A549 (cell line): Measurements from ENCODE around the gene CEND1. TPM values are rescaled to one million over a fixed set of nuclear protein-coding genes. Genes with fewer than 3 reads are reported as not detected.

ENCODE experiments used
- ATAC-seq, 2 experiments: fragments of 200-7000 bp in 1 of 2; fragments of >200 bp in 1 of 2; cut with Nextera tagmentation in 1 of 2; cut with Tn5 transposase in 1 of 2; 3 replicates each; pipeline versions ENCODE4 v1.8.0 to v1.9.1; 2018 to 2020; ENCODE audit warnings: mild to moderate bottlenecking in 1 of 2, moderate library complexity in 1 of 2
- CTCF ChIA-PET: fragments of 300-600 bp; sonication (Branson Sonifier 250); formaldehyde crosslinking; extraction: SDS; loops from one replicate; lab custom pipeline; 2021; ENCODE audit warnings: antibody characterized with exemption, inconsistent platforms; lab: Yijun Ruan, JAX
- POLR2A ChIA-PET: fragments of 350-600 bp; formaldehyde crosslinking; extraction: SDS; loops from one replicate; lab custom pipeline; 2021; ENCODE audit warnings: antibody characterized with exemption, inconsistent platforms; lab: Yijun Ruan, JAX
- DNase-seq, 2 experiments: peaks; one replicate each; pipeline versions ENCODE4 v3.0.0 to v3.0.0-alpha.2; 2011 to 2016; ENCODE audit warnings: low read depth in 1 of 2, low spot score in 1 of 2
- FAIRE-seq: peaks from 2 replicates; lab custom pipeline; 2011; peaks lifted over from hg19 to GRCh38; lab: Jason Lieb, UNC
- H3K27ac ChIP-seq, 2 experiments: fragments of >200 bp; sonication (Bioruptor Twin); formaldehyde crosslinking; 3 replicates each; pipeline ENCODE4 v1.5.1; 2016 to 2017
- H3K4me1 ChIP-seq: fragments of >200 bp; sonication (Bioruptor Twin); formaldehyde crosslinking; 3 replicates; pipeline ENCODE4 v1.6.1; 2016
- H3K4me2 ChIP-seq: fragments of >200 bp; sonication (Bioruptor Twin); formaldehyde crosslinking; 3 replicates; pipeline ENCODE4 v1.6.1; 2016
- H3K4me3 ChIP-seq: fragments of >200 bp; sonication (Bioruptor Twin); formaldehyde crosslinking; 3 replicates; pipeline ENCODE4 v1.5.1; 2016
- H3K9me3 ChIP-seq: fragments of >200 bp; sonication (Bioruptor Twin); formaldehyde crosslinking; 3 replicates; pipeline ENCODE4 v1.6.1; 2016
- BHLHE40 ChIP-seq: IDR thresholded peaks from 2 replicates; pipeline ENCODE4 v1.6.1; 2012; ENCODE audit warnings: low read depth, low read length, inconsistent platforms
- CBX8 ChIP-seq: fragments of 200-600 bp; sonication (generic); IDR thresholded peaks from 2 replicates; pipeline ENCODE4 v1.6.1; 2016
- CEBPB ChIP-seq, 2 experiments: fragments of >200 bp in 1 of 2; sonication (Bioruptor Twin) in 1 of 2; formaldehyde crosslinking in 1 of 2; IDR thresholded peaks; 2 replicates each; pipeline ENCODE4 v1.6.1; 2012 to 2016
- CHD2 ChIP-seq: fragments of 150-350 bp; IDR thresholded peaks from 2 replicates; pipeline ENCODE4 v1.6.1; 2014; ENCODE audit warnings: low read length; ENCODE audit not compliant: partially characterized antibody
- EHF ChIP-seq: fragments of 250-450 bp; sonication (Bioruptor Pico); IDR thresholded peaks from 2 replicates; pipeline ENCODE4 v1.5.0; 2020; ENCODE audit warnings: mild to moderate bottlenecking
- EHMT2 ChIP-seq: fragments of 200-600 bp; sonication (generic); IDR thresholded peaks from 2 replicates; pipeline ENCODE4 v1.6.1; 2016; ENCODE audit warnings: antibody characterized with exemption, low read depth, mild to moderate bottlenecking, moderate library complexity
- FOSL2 ChIP-seq, 2 experiments: fragments of 450-650 bp in 1 of 2; fragments of >200 bp in 1 of 2; sonication (Bioruptor Twin) in 1 of 2; formaldehyde crosslinking; IDR thresholded peaks; 2 replicates each; pipeline versions ENCODE4 v1.5.0 to v1.6.1; 2016 to 2020; ENCODE audit warnings: mild to moderate bottlenecking in 1 of 2, moderate library complexity in 1 of 2
- HDAC2 ChIP-seq: fragments of 200-600 bp; sonication (generic); IDR thresholded peaks from 2 replicates; pipeline ENCODE4 v1.6.1; 2016
- HEYL ChIP-seq: fragments of 250-450 bp; sonication (Bioruptor Pico); IDR thresholded peaks from 2 replicates; pipeline ENCODE4 v1.8.0; 2021; ENCODE audit warnings: mild to moderate bottlenecking, moderate library complexity
- HMGXB4 ChIP-seq: fragments of 250-450 bp; sonication (Bioruptor Pico); IDR thresholded peaks from 2 replicates; pipeline ENCODE4 v1.5.0; 2021; ENCODE audit warnings: mild to moderate bottlenecking, moderate library complexity, borderline replicate concordance
- HOXA7 ChIP-seq: fragments of 250-450 bp; sonication (Bioruptor Pico); IDR thresholded peaks from 2 replicates; pipeline ENCODE4 v1.5.0; 2020; ENCODE audit warnings: mild to moderate bottlenecking, moderate library complexity
- HOXB13 ChIP-seq: fragments of 250-450 bp; sonication (Bioruptor Pico); IDR thresholded peaks from 2 replicates; pipeline ENCODE4 v1.5.0; 2020; ENCODE audit warnings: low read depth, mild to moderate bottlenecking, moderate library complexity
- HOXB5 ChIP-seq: fragments of 250-450 bp; sonication (Bioruptor Pico); IDR thresholded peaks from 2 replicates; pipeline ENCODE4 v1.5.0; 2020; ENCODE audit warnings: mild to moderate bottlenecking, moderate library complexity
- JUN ChIP-seq, 2 experiments: fragments of >200 bp; sonication (Bioruptor Twin); formaldehyde crosslinking; IDR thresholded peaks; 2 replicates in 1 of 2; 3 replicates in 1 of 2; pipeline ENCODE4 v1.6.1; 2016 to 2017
- JUNB ChIP-seq: fragments of >200 bp; sonication (Bioruptor Twin); formaldehyde crosslinking; IDR thresholded peaks from 2 replicates; pipeline ENCODE4 v1.6.1; 2016
- MAFK ChIP-seq: fragments of 450-650 bp; IDR thresholded peaks from 2 replicates; pipeline ENCODE4 v1.6.1; 2014; ENCODE audit not compliant: partially characterized antibody
- MAZ ChIP-seq: fragments of 150-350 bp; IDR thresholded peaks from 2 replicates; pipeline ENCODE4 v1.6.1; 2014; ENCODE audit warnings: antibody characterized with exemption, low read depth, low read length, borderline replicate concordance
- MYC ChIP-seq: IDR thresholded peaks from 2 replicates; pipeline ENCODE4 v1.6.1; 2012; ENCODE audit warnings: mild to moderate bottlenecking, inconsistent platforms, low read length, improper control_type of control experiment, borderline replicate concordance
- NFE2L2 ChIP-seq: fragments of 150-350 bp; conservative IDR thresholded peaks from 2 replicates; pipeline ENCODE4 v1.6.1; 2014; ENCODE audit warnings: low read length
- NPAS2 ChIP-seq: fragments of 250-450 bp; sonication (Bioruptor Pico); IDR thresholded peaks from 2 replicates; pipeline ENCODE4 v1.8.0; 2022; ENCODE audit warnings: mild to moderate bottlenecking, moderate library complexity, borderline replicate concordance
- POLR2A ChIP-seq: IDR thresholded peaks from 2 replicates; pipeline ENCODE4 v1.6.1; 2012; ENCODE audit warnings: mild to moderate bottlenecking, low read length
- POLR2AphosphoS2 ChIP-seq: conservative IDR thresholded peaks from 2 replicates; pipeline ENCODE4 v1.6.1; 2012; ENCODE audit warnings: low read length, improper control_type of control experiment, inconsistent platforms
- RARB ChIP-seq: fragments of 250-450 bp; sonication (Bioruptor Pico); IDR thresholded peaks from 2 replicates; pipeline ENCODE4 v1.8.0; 2021; ENCODE audit warnings: mild to moderate bottlenecking, moderate library complexity
- RCOR1 ChIP-seq: fragments of 150-350 bp; IDR thresholded peaks from 2 replicates; pipeline ENCODE4 v1.6.1; 2014; ENCODE audit warnings: antibody characterized with exemption, low read length, low read depth
- RFX5 ChIP-seq: fragments of 450-650 bp; IDR thresholded peaks from 2 replicates; pipeline ENCODE4 v1.7.1; 2014; ENCODE audit warnings: antibody characterized with exemption, mild to moderate bottlenecking, moderate library complexity
- SMC3 ChIP-seq: fragments of >200 bp; sonication (Bioruptor Twin); formaldehyde crosslinking; IDR thresholded peaks from 3 replicates; pipeline ENCODE4 v1.6.1; 2018; ENCODE audit warnings: inconsistent platforms
- ZFP36 ChIP-seq: fragments of 450-650 bp; IDR thresholded peaks from 2 replicates; pipeline ENCODE4 v1.6.1; 2014; ENCODE audit warnings: borderline replicate concordance; ENCODE audit not compliant: partially characterized antibody
- WGBS: methylation state at CpG from one replicate; pipeline ENCODE4 v1.1.6; 2017; ENCODE audit errors: missing lambda C conversion rate; 5-methylcytosine and 5-hydroxymethylcytosine counted together
- polyA plus RNA-seq, 4 experiments: library from polyadenylated mRNA; depleted of rRNA in 3 of 4; stranded (reverse); fragments of >200 nt; fragmentation: RNase III in 1 of 4; extraction: RNeasy Plus Mini Kit Qiagen cat#74134 plus additional on column Dnase treatment in 1 of 4; gene quantifications; 2 replicates in 3 of 4; 3 replicates in 1 of 4; pipeline ENCODE4 v1.2.3, GENCODE V29; 2011 to 2017
- TF ChIP-seq, protein P1 (sequence below): fragments of >200 bp; sonication (Bioruptor Twin); formaldehyde crosslinking; IDR thresholded peaks from 2 replicates; pipeline ENCODE4 v1.6.1; 2016
- TF ChIP-seq, protein P2 (sequence below): IDR thresholded peaks from 2 replicates; pipeline ENCODE4 v1.6.1; 2012

Gene CEND1
- polyA plus RNA-seq, 2 of the 4 experiments (the other 2 are of a cell fraction), result 1.0 TPM; not detected in 1

- TF ChIP-seq HMGXB4 (no peak), MYC (no peak), RARB (peak; percentile 20; the same call in 1 of the 2 replicates), RFX5 (no peak), NPAS2 (CRISPR knock-in tag) (no peak), CHD2 (no peak), POLR2AphosphoS2 (peak; percentile 95), HEYL (CRISPR knock-in tag) (no peak), POLR2A (no peak), SMC3 (no peak), FOSL2 (IDR thresholded peaks at IDR 0.05) (no peak), FOSL2 (CRISPR knock-in tag; IDR thresholded peaks at IDR 0.05) (no peak), JUNB (no peak), CBX8 (no peak), EHMT2 (no peak), HOXA7 (CRISPR knock-in tag) (no peak), HDAC2 (no peak), MAFK (no peak), ZFP36 (no peak), HOXB5 (CRISPR knock-in tag) (no peak), BHLHE40 (no peak), NFE2L2 (no peak), CEBPB (IDR thresholded peaks at IDR 0.05) (no peak), JUN (IDR thresholded peaks at IDR 0.05) (peak in 1 of 2 experiments; percentile 51; a peak in 2 of 5 replicates), MAZ (no peak), EHF (CRISPR knock-in tag) (no peak), RCOR1 (no peak)
- TF ChIP-seq, protein P1, sequence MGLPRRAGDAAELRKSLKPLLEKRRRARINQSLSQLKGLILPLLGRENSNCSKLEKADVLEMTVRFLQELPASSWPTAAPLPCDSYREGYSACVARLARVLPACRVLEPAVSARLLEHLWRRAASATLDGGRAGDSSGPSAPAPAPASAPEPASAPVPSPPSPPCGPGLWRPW, result no peak
Measured at GRCh38 chr11:813456-814096, 23.7 kb upstream of the CEND1 start (continued).

DNA sequence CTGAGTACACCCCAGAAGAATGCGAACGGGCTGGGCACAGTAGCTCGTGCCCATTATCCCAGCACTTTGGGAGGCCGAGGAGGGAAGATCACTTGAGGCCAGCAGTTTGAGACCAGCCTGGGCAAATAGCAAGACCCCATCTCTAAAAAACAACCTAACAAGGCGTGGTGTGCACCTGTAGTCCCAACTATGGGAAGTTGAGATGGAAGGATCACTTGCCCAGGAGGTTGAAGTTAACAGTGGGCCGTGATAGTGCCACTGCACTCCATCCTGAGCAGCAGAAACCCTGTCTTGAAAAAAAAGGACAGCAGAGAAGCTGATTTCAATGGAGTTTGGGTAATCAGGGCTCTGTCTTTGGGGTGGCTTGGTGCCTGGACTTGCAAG lies 23.2 kb upstream of the CEND1 start:
- Histone ChIP-seq H3K4me1 (peaks cover 33% of the 10 kb centered on the region), H3K27ac (0 out of 6 replicates have a peak overlapping the region, but pooled peaks of 1 of the 2 experiments have one; percentile 6), H3K4me3 (no peak overlapping the region)
- ATAC-seq, result no peak
- POLR2A ChIA-PET, result no interaction called here
- 88% methylated on average over 6 of the region's 6 CpGs for WGBS
- TF ChIP-seq HOXA7 (CRISPR knock-in tag), result 0 out of 2 replicates have a peak, but pooled peaks have one; percentile 5
- no peak for TF ChIP-seq HOXB13 (CRISPR knock-in tag)
- TF ChIP-seq, protein P2, sequence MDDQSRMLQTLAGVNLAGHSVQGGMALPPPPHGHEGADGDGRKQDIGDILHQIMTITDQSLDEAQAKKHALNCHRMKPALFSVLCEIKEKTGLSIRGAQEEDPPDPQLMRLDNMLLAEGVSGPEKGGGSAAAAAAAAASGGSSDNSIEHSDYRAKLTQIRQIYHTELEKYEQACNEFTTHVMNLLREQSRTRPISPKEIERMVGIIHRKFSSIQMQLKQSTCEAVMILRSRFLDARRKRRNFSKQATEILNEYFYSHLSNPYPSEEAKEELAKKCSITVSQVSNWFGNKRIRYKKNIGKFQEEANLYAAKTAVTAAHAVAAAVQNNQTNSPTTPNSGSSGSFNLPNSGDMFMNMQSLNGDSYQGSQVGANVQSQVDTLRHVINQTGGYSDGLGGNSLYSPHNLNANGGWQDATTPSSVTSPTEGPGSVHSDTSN, result 0 out of 2 replicates have a peak, but pooled peaks have one; percentile 8
- TF ChIP-seq, all 56 proteins: peak for 2
- no peak overlapping the region for H3K4me2 ChIP-seq
- no peak for FAIRE-seq
- H3K9me3 ChIP-seq, result no peaks in the 10 kb centered on the region
- CTCF ChIA-PET, result interaction anchor here (0.8 kb wide), 1 partner anchor 9 kb away, joined by 3 read pairs; no protein-coding TSS in a partner anchor
- DNase-seq, result no peak
